Measurements from ENCODE around the gene UNC79. TPM values are rescaled to one million over a fixed set of nuclear protein-coding genes. Genes with fewer than 3 reads are reported as not detected.
A peak's percentile ranks its signal among the peaks of the same experiment; 100 is the strongest.

UNC79 gene
- total RNA-seq, 1 donor from 2014 or later = 0.25 TPM

- Histone ChIP-seq H3K27me3 (ENCODE audit: low read depth) (no peaks in the 10 kb centered on the region), H3K4me3 (peak overlapping the region; percentile 25), H3K4me1 (peaks cover 79% of the 10 kb centered on the region), H3K27ac (replicated peaks) (peak overlapping the region; percentile 96), H3K9me3 (replicated peaks) (no peaks in the 10 kb centered on the region), H3K36me3 (no peaks in the 10 kb centered on the region)
- no peak for TF ChIP-seq CTCF (IDR thresholded peaks at IDR 0.05; ENCODE audit: borderline replicate concordance)
- intact Hi-C loops (cut with micrococcal nuclease) = no loop called here
- no peak for DNase-seq
Measured at GRCh38 chr14:93749076-93749420, 318.3 kb downstream of the UNC79 start.

- Histone ChIP-seq H3K27ac (replicated peaks) (peak overlapping the region; percentile 70), H3K4me1 (peaks cover 54% of the 10 kb centered on the region), H3K4me3 (no peak overlapping the region), H3K36me3 (no peaks in the 10 kb centered on the region), H3K27me3 (ENCODE audit: low read depth) (no peaks in the 10 kb centered on the region), H3K9me3 (replicated peaks) (no peaks in the 10 kb centered on the region)
- intact Hi-C loops (cut with micrococcal nuclease) = no loop called here
- DNase-seq = no peak
- no peak for TF ChIP-seq CTCF (IDR thresholded peaks at IDR 0.05; ENCODE audit: borderline replicate concordance)
Measured at GRCh38 chr14:93751946-93752655, 321.4 kb downstream of the UNC79 start.

- Histone ChIP-seq H3K36me3 (no peaks in the 10 kb centered on the region), H3K4me1 (peaks cover 51% of the 10 kb centered on the region), H3K27me3 (ENCODE audit: low read depth) (no peaks in the 10 kb centered on the region), H3K9me3 (replicated peaks) (no peaks in the 10 kb centered on the region), H3K27ac (replicated peaks) (peak overlapping the region; percentile 70), H3K4me3 (no peak overlapping the region)
- no peak for TF ChIP-seq CTCF (IDR thresholded peaks at IDR 0.05; ENCODE audit: borderline replicate concordance)
- intact Hi-C loops (cut with micrococcal nuclease) = no loop called here
- DNase-seq = peak; percentile 84
Measured at GRCh38 chr14:93752980-93753561, 322.3 kb downstream of the UNC79 start.

GRCh38 chr14:93753647-93754046, 322.9 kb downstream of the UNC79 start:
- H3K4me3 ChIP-seq = no peak overlapping the region
- no peak for DNase-seq
- H3K27ac ChIP-seq (replicated peaks) = peak overlapping the region; percentile 70
- TF ChIP-seq CTCF (IDR thresholded peaks at IDR 0.05; ENCODE audit: borderline replicate concordance) = no peak
- intact Hi-C loops (cut with micrococcal nuclease) = no loop called here
- H3K4me1 ChIP-seq = peaks cover 45% of the 10 kb centered on the region
- H3K9me3 ChIP-seq (replicated peaks) = no peaks in the 10 kb centered on the region
- no peaks in the 10 kb centered on the region for H3K27me3 ChIP-seq (ENCODE audit: low read depth)
- no peaks in the 10 kb centered on the region for H3K36me3 ChIP-seq

- Histone ChIP-seq H3K36me3 (no peaks in the 10 kb centered on the region), H3K4me3 (no peak overlapping the region), H3K27ac (replicated peaks) (no peak overlapping the region), H3K9me3 (replicated peaks) (no peaks in the 10 kb centered on the region), H3K27me3 (ENCODE audit: low read depth) (no peaks in the 10 kb centered on the region), H3K4me1 (peaks cover 36% of the 10 kb centered on the region)
- intact Hi-C loops (cut with micrococcal nuclease) = no loop called here
- TF ChIP-seq CTCF (IDR thresholded peaks at IDR 0.05; ENCODE audit: borderline replicate concordance) = no peak
- no peak for DNase-seq
Measured at GRCh38 chr14:93757206-93757605, 326.5 kb downstream of the UNC79 start.

Other genes with a start within 250 kb of the UNC79 start
- gene MOAP1, start 246.0 kb upstream of the UNC79 start, total RNA-seq = 61.1 TPM
- gene LYSET, start 245.6 kb upstream of the UNC79 start, total RNA-seq = 24.4 TPM
- 19.0 TPM for gene GON7, start 223.9 kb upstream of the UNC79 start, total RNA-seq
- gene UBR7, start 223.7 kb upstream of the UNC79 start, total RNA-seq = 18.3 TPM
- gene BTBD7, start 97.9 kb upstream of the UNC79 start, total RNA-seq = 20.2 TPM
- 1.3 TPM for gene COX8C, start 83.8 kb upstream of the UNC79 start, total RNA-seq

All from left ventricle myocardium inferior (tissue), 1 donor.